Measurements from ENCODE around the gene SPOPL. TPM values are rescaled to one million over a fixed set of nuclear protein-coding genes. Genes with fewer than 3 reads are reported as not detected.

Gene SPOPL
- total and polyA plus RNA-seq, 9 of the 15 experiments (the other 6 are each of a cell fraction or from before 2014, with no cell fraction given) = 0.53 to 6.1 (median 4.1) TPM

GRCh38 chr2:138486363-138487198, 15.0 kb upstream of the SPOPL start:
- no peaks in the 10 kb centered on the region for H3K36me3 ChIP-seq (ENCODE audit: control insufficient read depth, insufficient read depth, low read length)
- H3K27me3 ChIP-seq (ENCODE audit: control insufficient read depth in 2 of 2, insufficient read depth in 2 of 2, low read length in 2 of 2) = no peaks in the 10 kb centered on the region
- H3K27ac ChIP-seq (ENCODE audit: extremely low read depth, low read depth, low read length) = no peak overlapping the region
- POLR2A ChIA-PET = interaction anchor here (1.0 to 1.5 kb wide), 3 partner anchors 12 to 18 kb away, joined by 3 to 6 read pairs (median 3); no protein-coding TSS in a partner anchor
- FAIRE-seq (no peak), DNase-seq (ENCODE audit: extremely low read depth in 1 of 4, low spot score in 3 of 4) (no peak), ATAC-seq (peak; percentile 67; the same call in 2 of the 3 replicates)
- H3K79me2 ChIP-seq (ENCODE audit: control insufficient read depth, insufficient read depth, low read length) = no peaks in the 10 kb centered on the region; the same call in 2 of the 3 replicates
- in situ Hi-C loops (cut with MboI) = no loop called here
- H4K20me1 ChIP-seq (replicated peaks; ENCODE audit: control insufficient read depth, insufficient read depth, low read length) = no peaks in the 10 kb centered on the region
- CTCF ChIA-PET (ENCODE audit: low intra/inter-chr PET ratio) = no interaction called here
- no peaks in the 10 kb centered on the region for H3K9me3 ChIP-seq (replicated peaks; ENCODE audit: control insufficient read depth, insufficient read depth, low read depth, low read length)
- H3K9me1 ChIP-seq (ENCODE audit: control insufficient read depth, insufficient read depth, low read length) = no peaks in the 10 kb centered on the region
- 56% methylated on average over 2 of the region's 2 CpGs for WGBS (ENCODE audit: insufficient coverage, low coverage, missing lambda C conversion rate)
- H2AFZ ChIP-seq (ENCODE audit: low read depth, low read length) = no peak overlapping the region
- no peak overlapping the region for H3K9ac ChIP-seq (ENCODE audit: insufficient read depth in 1 of 2, low read depth in 2 of 2, low read length in 2 of 2)
- H3K4me1 ChIP-seq (replicated peaks in 1 of 2; ENCODE audit: control insufficient read depth in 2 of 2, insufficient read depth in 2 of 2, low read length in 2 of 2) = no peaks in the 10 kb centered on the region
- no peak overlapping the region for H3K4me2 ChIP-seq (ENCODE audit: insufficient read depth, low read length)
- H3K4me3 ChIP-seq = no peak overlapping the region
- intact Hi-C loops (cut with micrococcal nuclease) = no loop called here
- no TSS peak for BruUV-seq (replicated peaks)
- no peak for TF ChIP-seq EWSR1 (IDR thresholded peaks at IDR 0.05; ENCODE audit: borderline replicate concordance, low read depth, partially characterized antibody)
- TF ChIP-seq RAD21 (CRISPR knock-in tag; conservative IDR thresholded peaks at IDR 0.05 in 1 of 2, IDR thresholded peaks at IDR 0.05 in 1 of 2) = peak in 1 of 2 experiments; percentile 37; a peak in 2 of 4 replicates
- TF ChIP-seq ZNF3 (CRISPR knock-in tag; IDR thresholded peaks at IDR 0.05) = no peak
- TF ChIP-seq, protein P1, sequence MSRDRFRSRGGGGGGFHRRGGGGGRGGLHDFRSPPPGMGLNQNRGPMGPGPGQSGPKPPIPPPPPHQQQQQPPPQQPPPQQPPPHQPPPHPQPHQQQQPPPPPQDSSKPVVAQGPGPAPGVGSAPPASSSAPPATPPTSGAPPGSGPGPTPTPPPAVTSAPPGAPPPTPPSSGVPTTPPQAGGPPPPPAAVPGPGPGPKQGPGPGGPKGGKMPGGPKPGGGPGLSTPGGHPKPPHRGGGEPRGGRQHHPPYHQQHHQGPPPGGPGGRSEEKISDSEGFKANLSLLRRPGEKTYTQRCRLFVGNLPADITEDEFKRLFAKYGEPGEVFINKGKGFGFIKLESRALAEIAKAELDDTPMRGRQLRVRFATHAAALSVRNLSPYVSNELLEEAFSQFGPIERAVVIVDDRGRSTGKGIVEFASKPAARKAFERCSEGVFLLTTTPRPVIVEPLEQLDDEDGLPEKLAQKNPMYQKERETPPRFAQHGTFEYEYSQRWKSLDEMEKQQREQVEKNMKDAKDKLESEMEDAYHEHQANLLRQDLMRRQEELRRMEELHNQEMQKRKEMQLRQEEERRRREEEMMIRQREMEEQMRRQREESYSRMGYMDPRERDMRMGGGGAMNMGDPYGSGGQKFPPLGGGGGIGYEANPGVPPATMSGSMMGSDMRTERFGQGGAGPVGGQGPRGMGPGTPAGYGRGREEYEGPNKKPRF (IDR thresholded peaks at IDR 0.05; ENCODE audit: low read depth, low read length) = no peak
- TF ChIP-seq, protein P2, sequence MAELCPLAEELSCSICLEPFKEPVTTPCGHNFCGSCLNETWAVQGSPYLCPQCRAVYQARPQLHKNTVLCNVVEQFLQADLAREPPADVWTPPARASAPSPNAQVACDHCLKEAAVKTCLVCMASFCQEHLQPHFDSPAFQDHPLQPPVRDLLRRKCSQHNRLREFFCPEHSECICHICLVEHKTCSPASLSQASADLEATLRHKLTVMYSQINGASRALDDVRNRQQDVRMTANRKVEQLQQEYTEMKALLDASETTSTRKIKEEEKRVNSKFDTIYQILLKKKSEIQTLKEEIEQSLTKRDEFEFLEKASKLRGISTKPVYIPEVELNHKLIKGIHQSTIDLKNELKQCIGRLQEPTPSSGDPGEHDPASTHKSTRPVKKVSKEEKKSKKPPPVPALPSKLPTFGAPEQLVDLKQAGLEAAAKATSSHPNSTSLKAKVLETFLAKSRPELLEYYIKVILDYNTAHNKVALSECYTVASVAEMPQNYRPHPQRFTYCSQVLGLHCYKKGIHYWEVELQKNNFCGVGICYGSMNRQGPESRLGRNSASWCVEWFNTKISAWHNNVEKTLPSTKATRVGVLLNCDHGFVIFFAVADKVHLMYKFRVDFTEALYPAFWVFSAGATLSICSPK (IDR thresholded peaks at IDR 0.05; ENCODE audit: borderline replicate concordance) = no peak
- TF ChIP-seq CBFA2T2 (conservative IDR thresholded peaks at IDR 0.05) = no peak
- TF ChIP-seq, protein P3, sequence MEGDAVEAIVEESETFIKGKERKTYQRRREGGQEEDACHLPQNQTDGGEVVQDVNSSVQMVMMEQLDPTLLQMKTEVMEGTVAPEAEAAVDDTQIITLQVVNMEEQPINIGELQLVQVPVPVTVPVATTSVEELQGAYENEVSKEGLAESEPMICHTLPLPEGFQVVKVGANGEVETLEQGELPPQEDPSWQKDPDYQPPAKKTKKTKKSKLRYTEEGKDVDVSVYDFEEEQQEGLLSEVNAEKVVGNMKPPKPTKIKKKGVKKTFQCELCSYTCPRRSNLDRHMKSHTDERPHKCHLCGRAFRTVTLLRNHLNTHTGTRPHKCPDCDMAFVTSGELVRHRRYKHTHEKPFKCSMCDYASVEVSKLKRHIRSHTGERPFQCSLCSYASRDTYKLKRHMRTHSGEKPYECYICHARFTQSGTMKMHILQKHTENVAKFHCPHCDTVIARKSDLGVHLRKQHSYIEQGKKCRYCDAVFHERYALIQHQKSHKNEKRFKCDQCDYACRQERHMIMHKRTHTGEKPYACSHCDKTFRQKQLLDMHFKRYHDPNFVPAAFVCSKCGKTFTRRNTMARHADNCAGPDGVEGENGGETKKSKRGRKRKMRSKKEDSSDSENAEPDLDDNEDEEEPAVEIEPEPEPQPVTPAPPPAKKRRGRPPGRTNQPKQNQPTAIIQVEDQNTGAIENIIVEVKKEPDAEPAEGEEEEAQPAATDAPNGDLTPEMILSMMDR (IDR thresholded peaks at IDR 0.05 in 2 of 3, conservative IDR thresholded peaks at IDR 0.05 in 1 of 3; ENCODE audit: insufficient read depth in 2 of 3, low read depth in 1 of 3, low read length in 3 of 3) = peak in 2 of 3 experiments; percentile 15 to 32; a peak in 2 of 6 replicates
- TF ChIP-seq U2AF1 (optimal IDR thresholded peaks at IDR 0.05; ENCODE audit: low read depth, low read length) = no peak
- TF ChIP-seq TRIM28 (IDR thresholded peaks at IDR 0.05) = no peak
- no peak for TF ChIP-seq ZNF445 (CRISPR knock-in tag; IDR thresholded peaks at IDR 0.05; ENCODE audit: low read depth)
- no peak for TF ChIP-seq TCF15 (CRISPR knock-in tag; IDR thresholded peaks at IDR 0.05)
- no peak for TF ChIP-seq ZNF79 (CRISPR knock-in tag; IDR thresholded peaks at IDR 0.05; ENCODE audit: low read depth)
